ENCODE data around the gene BABAM2.
"Not testable (repeated sequence)": the region's sequence is repeated elsewhere in the genome, so short reads cannot be mapped to it uniquely, and the experiment has no call there.

BABAM2 gene

DNA sequence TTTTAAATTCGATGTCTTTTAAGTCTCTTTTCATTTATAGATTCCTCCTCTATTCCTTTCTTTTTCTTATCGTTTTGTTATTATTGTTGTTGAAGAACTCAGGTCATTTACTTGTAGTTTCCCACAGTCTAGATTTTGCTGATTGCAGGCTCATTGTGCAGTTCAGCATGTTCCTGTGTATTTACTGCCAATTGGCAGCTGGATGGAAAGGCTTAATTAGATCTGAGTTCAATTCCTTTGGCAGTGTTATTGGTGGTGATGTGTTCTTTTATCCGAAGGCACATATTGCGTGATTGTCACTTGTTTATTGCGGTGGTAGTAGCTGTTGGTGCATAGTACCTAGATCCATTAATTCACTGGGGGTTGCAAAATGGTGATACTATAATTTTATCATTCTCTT, 180.7 kb downstream of the BABAM2 start:
- no peak for DNase-seq (ENCODE audit: low read depth in 2 of 2)

DNA sequence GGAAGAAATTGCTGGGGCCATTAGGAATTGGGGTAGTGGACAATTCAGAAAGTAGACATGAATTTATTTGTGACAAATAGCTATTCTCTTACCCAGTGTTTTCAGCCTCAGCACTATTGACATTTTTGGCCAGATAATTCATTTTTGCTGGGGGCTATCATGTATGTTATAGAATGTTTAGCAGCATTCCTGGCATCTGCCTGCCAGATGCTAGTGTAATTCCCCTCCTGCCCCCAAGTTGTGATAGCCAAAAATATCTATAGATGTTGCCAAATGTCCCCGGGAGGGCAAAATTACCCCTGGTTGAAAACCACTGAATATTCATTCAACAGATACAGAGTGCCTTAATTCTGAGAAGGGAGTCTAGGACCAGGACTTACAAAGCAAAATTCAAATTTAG, 183.6 kb downstream of the BABAM2 start:
- no peak for DNase-seq (ENCODE audit: low read depth in 2 of 2)

DNA sequence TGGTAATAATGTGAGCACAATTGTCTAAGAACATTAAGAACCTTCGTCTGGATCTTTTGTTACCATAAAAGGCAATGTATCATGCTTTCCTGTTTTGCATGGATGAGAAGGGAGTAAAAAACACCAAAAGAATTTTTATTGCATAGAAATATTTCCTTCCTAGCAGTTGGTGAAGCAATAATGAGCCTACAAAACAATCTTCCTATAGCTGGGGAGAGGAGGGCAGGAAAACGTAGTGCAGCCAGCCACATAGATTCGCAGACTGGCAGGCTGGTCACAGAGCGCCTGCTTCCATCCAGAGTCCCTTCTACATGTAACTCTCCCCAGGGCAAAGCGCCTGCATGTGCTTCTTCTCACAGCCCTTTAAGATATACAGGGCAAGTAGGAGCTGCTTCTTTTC, 190.4 kb downstream of the BABAM2 start:
- DNase-seq (ENCODE audit: low read depth in 2 of 2) = peak; percentile 95

DNA sequence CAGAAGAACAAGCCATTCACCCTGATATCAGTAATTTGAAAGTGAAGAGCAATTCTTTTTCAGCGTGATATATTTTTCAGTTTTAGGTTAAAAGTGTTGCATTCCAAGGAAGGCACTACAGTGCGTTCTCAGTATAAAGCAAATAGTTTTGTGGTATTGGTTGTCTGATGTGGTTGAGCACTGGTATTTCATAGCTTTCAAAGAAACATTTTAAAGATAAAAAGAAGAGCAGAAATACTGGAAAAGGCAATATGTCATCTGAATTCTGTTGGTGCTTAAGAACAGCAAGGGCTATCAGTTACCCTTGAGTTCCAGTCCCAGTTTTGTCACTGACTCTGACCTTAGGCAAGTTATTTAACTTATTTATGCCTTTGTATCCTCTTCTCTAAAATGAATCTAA, 191.6 kb downstream of the BABAM2 start:
- peak; percentile 74 to 76 for DNase-seq (ENCODE audit: low read depth in 2 of 2)

DNA sequence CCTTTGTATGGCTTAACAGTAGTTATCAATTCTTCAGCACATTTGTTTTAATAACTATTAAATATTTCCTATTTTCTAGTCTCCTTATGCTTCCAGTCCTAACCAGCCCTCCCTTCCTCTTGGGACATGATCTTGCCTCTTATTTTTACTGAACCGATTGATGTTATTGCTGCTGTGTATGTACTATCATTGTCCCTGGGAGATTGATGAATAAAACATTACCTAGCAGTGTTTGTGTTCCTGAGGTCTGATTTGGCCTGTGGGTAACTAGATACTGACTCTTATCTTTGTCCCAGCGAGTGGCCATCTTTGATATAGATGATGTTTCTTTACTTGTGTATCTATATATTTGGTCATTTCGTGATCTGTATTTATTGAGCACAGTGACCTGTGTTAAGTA, 192.9 kb downstream of the BABAM2 start:
- no peak for DNase-seq (ENCODE audit: low read depth in 2 of 2)

DNA sequence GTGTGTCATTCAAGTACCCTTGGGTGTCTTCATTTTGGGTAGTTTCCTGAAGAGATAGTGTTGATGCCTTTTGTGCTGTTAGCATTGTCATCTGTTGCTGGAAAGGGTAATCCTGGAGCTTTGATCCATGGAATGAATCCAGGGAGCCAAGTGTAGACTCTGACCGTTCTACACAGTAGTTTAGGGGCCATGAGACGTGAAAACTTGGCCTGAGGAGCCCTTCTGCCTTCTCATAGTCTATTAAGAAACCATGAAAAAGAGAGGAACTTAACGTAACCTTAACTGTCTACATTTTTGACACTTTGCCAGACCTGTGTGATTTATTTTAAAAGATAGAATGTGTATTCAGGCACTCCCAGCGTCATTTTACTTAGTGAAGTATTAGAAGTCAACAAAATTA, 194.0 kb downstream of the BABAM2 start:
- no peak for DNase-seq (ENCODE audit: low read depth in 2 of 2)

DNA sequence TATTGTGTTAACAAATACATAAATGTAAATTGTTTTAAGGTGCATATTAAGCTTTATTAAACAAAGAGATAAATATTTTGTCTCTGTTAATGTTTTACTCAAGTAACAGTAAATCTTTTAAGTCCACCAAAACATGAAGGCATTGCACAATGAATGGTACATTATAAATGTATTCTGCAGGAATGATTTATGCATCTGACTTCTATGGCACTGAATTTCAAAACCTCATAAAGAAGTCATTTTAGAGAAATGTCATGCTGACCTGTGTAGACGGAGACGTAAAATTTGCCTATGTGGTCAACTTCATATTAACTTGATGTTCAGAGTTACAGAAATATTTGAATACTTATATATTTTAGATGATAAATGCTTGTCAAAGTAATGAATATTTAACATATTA, 194.7 kb downstream of the BABAM2 start:
- DNase-seq (ENCODE audit: low read depth in 2 of 2) = no peak

DNA sequence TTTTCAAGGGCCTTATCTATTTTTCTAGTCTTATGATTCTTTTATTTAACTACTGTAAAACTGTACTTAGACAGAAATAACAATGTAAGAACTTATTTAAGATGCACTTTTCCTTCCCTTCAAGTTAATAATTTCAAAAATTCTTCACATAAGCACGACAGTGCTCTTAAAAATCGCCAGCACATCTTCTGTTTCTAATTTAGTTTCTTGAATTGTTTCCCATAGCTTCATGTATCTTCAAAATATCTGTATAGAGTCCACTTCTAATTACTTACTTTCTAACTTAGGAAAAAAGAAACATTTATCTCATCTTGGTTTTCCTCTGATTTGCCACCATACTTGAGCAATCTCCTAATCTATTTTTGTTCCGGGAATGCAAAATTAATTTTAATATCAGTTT, 196.1 kb downstream of the BABAM2 start:
- no peak for DNase-seq (ENCODE audit: low read depth in 2 of 2)

DNA sequence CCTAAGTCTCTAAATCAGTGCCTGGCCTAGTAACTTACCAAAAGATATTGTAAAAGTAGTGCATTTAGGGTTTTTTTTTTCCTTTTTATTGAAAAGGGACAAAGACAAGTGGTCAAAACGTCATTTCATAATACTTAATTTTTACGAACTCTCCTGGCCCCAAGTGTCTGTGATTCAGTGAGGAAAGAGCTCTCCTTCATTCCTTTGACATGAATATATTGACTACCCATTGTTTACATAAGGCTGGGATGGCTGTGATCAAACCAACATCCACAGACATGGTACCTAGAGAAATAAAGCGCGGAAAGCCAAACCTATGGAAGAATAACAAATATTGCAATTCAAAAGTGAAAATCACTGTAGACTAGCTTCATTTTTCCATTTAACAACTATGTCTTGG, 198.4 kb downstream of the BABAM2 start:
- no peak for DNase-seq (ENCODE audit: low read depth in 2 of 2)

DNA sequence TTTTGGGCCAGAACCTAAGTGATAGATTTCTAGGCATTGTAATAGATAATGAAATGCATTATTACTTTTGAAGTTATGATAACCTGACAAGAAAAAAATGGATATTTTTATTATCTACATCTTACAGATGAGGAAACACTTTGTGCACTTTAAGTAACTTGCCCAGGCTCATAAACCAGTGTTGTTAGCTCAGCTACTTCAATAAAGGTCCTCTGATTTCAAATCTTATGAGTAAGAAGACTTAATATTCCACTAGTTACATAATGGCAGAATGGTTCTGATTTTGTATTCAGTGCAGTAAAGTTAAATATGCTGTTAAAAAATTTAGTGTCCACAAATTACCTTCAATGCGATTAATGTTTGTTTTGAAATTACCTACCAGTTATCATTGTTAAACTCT, 199.0 kb downstream of the BABAM2 start:
- DNase-seq (ENCODE audit: low read depth in 2 of 2) = no peak

DNA sequence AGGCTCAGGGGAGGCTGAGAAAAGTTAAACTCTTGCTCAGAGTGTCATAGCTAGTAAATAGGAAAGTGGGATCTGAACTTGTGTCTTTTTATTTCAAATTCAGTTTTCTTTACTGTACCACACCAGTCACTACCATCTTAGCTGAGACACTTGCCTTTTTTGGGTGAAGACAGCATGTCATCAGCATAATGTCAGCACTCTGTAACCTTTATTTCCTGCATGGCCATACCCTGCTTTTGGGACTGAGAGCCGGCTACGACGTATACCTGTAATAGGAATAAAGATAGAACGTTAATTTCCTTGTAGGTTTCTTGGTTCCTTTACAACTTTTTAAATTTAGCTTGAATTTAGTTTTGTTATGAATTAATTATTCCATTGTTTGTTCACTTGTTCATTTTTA, 202.8 kb downstream of the BABAM2 start:
- no peak for DNase-seq (ENCODE audit: low read depth in 2 of 2)

DNA sequence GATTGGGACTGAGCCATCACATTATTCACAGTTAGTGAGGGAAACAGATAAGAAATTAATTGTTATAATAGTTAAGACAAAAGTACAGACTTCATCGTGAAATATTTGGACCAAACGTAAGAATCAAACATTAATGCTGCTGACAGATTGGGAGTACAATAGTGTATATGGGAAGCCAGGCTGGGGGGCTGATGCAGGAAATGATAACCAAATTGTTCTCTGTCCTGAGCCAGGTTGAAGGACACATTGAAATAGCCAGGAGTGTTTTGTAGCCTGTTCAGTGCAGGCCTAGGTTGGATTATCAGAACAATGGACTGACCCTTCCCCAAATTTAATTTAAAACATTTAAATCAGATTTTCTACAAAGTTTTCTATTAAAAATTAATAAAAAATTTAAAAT, 203.2 kb downstream of the BABAM2 start:
- DNase-seq (ENCODE audit: low read depth in 2 of 2) = no peak

DNA sequence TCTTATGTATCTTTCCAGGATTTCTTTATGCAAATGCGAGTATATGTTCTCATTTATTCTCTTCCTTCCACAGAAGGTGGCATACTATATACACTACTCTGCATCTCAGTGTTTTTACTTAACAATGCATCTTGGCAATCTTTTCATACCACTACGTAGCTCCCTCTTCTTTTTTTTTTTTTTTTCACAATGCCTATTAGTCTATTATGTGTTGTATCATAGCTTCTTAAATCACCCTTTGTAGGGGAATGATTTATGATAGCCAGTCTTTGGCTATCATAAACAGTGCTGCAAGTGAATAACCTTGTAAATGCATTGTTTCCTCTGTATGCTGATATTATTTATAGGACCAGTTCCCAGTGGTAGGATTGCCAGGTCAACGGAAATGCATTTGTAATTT, 204.2 kb downstream of the BABAM2 start:
- no peak for DNase-seq (ENCODE audit: low read depth in 2 of 2)

DNA sequence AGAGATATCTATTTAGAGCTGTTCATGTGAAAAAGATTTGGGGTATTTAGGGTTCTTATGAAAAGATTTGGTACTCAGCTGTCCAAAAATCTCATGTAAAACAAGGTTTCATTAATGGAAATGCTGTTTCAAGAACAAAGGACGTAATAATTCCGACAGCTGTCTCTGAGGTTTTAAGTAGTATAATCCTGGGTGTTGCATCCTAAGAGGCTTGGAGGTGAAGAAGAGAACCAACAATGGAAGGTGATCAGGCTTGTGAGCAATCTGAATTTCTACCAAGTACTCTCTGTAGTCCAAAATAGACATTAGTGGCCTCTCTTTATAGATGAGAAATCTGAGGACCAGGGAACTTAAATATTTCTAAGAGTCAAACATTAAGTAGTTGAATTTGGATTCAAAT, 205.1 kb downstream of the BABAM2 start:
- no peak for DNase-seq (ENCODE audit: low read depth in 2 of 2)

DNA sequence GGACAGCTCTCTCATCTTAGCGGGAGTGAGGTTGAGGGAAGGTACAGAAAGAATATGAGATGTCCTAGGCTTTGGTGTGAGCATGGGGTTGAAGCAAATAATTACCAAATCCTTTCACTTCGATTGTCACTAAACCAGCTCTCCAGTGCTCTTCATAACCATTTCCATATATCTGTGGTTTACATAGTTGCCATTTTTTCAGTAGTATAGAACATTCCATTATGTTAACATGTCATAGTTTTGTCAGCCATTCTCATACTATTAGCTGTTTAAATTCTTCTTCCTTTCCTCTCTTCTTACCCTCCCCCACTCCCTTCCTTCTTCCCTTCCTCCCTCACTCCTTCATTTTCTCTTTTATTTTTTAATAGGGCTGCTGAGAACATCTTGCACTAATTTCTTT, 205.9 kb downstream of the BABAM2 start:
- peak; percentile 76 to 80 for DNase-seq (ENCODE audit: low read depth in 2 of 2)

DNA sequence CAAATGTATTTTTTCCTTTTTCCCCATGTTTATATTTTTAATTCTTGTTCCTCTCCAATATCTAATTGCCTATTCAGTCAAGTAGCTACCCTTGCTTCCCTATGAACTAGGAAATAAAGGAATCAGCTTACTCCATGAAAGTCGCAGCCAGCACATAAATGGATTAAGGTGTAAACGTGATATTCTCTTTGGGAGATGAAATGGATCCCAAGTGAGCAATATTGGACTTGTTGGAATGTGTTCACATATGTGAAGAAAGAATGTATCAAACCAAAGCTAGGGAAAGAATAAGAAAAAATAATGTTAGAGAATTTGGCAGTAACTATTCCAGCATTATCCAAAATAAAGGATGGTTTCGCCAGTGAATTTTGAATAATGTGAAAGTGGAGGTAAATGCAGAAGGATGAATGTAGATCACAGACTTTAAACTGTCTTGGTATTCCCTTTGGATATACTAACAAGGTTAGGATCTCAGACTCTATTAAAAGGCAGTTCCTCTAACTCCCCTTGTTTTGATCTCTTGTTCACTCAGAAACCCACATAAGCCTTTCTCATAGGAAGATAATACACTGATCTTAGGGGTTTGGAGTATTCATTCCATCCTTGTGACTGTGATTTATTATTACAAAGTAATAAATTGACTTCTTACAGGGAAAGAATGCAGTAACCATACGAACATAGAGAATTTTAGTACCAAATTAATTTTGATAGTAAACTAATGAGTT, 208.1 kb downstream of the BABAM2 start:
- no peak for DNase-seq (ENCODE audit: low read depth in 2 of 2)

DNA sequence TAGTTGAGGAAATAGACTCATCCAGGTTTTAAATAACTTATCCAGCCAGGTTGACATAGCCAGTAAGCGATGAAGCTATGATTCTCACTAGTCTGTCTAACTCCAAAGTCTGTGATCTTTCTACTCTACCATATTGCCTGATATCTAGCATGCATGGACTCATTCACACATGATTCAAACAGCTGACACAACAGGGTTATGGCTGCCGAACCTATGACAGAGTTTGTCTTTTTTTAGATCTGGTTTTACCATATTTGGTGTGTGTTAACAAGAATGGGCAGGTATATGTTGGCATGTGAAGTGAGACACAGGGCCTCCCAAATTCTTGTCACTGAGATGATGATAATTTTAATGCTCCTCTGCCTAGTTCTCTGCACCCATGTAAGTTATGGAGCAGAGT, 210.6 kb downstream of the BABAM2 start:
- no peak for DNase-seq (ENCODE audit: low read depth in 2 of 2)

DNA sequence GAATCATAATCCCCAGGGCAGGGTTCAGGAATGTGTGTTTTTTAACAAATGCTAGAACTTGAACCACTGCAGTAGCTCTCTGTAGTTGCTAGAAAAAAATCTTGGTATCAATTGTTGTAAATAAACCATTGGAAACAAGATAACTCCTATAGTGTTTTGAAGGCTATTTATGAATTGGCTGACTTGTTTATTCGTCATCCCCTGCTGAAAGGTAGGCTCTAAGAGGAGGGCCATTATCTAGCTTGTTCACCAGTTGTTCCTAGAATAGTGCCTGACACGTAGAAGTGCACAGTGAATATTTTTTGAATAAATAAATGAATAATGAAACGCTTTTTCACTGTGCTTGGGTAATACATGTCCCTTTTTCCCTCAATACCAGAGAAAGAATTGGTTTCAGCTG, 211.4 kb downstream of the BABAM2 start:
- no peak for DNase-seq (ENCODE audit: low read depth in 2 of 2)

DNA sequence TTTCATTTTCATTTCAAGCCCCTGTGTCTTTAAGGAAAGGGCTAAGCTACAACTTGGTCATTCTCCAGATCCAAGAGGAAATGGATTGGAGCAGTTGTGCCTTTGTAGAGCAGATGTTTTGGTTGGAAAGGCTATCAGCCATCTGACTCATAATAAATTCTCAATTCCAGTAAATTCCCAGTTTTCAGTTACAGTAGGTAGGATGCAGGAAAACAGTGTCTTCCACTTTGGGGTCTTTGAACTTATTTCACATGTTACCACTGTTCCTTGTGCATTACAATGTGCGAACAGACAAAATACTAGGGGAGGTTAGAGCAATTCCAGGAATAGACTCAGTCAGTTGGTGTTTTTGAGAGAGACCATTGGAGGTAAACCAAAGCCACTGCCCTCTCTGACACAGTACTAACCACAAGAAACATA, 211.9 kb downstream of the BABAM2 start:
- DNase-seq (ENCODE audit: low read depth in 2 of 2) = peak; percentile 78 to 80

DNA sequence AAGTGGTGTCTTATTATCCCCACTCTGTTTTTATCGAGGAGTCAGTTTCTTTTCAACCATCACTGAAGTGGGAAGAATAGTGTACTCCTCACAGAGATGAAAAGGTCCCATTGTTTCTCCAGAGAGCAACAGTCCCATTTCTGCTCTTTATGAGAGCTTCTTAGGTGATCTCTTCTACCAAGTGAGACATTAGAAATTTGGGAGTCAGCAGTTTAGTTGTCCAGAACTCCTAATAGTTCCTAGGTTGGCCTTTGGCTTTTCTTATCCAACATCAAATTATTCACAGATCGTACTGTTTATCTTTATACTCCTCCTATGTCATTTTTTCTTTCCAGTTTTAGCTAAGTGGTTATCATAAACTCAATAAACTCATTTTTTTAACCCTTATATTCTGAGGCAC, 213.1 kb downstream of the BABAM2 start:
- DNase-seq (ENCODE audit: low read depth in 2 of 2) = no peak

DNA sequence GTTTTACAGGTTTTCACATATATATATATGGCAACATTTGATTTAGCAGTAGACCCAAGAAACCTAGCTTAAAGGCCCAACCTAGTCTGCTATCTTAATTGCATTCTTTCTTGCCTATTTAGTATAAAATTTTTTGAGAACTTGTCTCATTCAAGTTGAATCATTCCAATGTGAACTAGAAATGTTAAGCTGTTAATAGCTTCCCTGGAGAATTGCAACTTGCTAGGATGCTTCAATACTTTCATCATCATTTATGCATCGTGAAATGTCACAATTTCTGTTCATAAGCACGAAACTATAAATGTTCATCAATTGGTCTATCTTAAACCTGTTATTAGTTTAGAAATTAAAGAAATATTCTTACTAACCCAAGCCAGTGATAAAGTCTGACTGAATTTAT, 217.6 kb downstream of the BABAM2 start:
- peak in 1 of 2 experiments; percentile 66 for DNase-seq (ENCODE audit: low read depth in 2 of 2)

DNA sequence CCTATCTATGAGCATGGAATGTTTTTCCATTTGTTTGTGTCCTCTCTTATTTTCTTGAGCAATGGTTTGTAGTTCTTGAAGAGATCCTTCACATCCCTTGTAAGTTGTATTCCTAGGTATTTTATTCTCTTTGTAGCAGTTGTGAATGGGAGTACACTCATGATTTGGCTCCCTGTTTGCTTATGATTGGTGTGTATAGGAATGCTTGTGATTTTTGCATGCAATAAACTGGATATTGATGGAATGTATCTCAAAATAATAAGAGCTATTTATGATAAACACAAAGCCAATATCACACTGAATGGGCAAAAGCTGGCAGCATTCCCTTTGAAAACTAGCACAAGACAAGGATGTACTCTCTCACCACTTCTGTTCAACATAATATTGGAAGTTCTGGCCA, 223.2 kb downstream of the BABAM2 start:
- not testable (repeated sequence) for DNase-seq (ENCODE audit: low read depth in 2 of 2)

DNA sequence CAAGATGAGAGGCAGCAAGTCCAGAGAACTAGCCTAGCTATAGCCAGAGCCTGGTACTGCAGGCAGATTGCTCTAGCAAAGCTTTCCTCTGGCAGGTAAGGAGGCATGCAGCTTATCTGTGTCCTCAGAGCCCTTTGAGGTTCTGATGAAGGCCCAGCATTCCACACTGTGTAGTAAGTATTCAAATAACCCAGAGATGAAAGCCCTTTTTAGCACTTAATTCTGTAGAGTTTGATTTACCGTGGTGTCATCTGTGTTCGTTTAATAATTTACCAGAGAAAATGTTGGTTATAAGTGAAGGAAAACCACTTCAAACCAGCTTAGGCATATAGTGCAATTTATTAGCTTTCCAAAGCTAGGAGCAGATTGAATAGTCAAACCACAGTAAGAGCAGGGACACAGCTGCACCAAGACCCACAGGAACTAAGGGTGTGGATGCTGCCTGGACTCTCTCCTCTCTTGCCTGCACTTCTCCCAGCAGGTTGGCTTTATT, 226.6 kb downstream of the BABAM2 start:
- peak; percentile 56 to 59 for DNase-seq (ENCODE audit: low read depth in 2 of 2)

DNA sequence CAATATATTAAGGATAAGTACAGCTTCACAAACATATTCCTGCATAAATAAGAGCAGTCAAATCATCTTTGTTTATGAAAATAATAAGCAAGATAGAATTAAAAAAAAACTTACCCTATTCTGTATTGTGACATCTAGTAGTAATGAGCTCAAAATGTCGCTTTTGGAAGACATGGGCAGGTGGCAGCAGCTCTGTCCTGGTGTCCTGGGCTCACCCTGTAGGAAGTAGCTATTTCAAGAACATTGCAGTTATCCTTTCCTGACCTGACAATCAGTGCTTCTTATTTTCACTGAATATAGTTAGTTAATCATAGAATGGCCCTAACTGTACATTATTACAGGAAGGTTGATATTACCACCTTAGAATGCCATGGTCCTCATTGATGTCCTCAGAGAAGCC, 229.1 kb downstream of the BABAM2 start:
- no peak for DNase-seq (ENCODE audit: low read depth in 2 of 2)
